GM18870 (cell line): Measurements from ENCODE around the gene EIF4G1.

Experiments used
- ATAC-seq: cut with Tn5 transposase; IDR thresholded peaks from one replicate; pipeline ENCODE4 v1.9.1; 2021; ENCODE audit warnings: moderate library complexity; ENCODE audit not compliant: unreplicated experiment

EIF4G1 gene

GRCh38 chr3:184350618-184351017 lies 36.2 kb downstream of the EIF4G1 start:
- no peak for ATAC-seq

DNA sequence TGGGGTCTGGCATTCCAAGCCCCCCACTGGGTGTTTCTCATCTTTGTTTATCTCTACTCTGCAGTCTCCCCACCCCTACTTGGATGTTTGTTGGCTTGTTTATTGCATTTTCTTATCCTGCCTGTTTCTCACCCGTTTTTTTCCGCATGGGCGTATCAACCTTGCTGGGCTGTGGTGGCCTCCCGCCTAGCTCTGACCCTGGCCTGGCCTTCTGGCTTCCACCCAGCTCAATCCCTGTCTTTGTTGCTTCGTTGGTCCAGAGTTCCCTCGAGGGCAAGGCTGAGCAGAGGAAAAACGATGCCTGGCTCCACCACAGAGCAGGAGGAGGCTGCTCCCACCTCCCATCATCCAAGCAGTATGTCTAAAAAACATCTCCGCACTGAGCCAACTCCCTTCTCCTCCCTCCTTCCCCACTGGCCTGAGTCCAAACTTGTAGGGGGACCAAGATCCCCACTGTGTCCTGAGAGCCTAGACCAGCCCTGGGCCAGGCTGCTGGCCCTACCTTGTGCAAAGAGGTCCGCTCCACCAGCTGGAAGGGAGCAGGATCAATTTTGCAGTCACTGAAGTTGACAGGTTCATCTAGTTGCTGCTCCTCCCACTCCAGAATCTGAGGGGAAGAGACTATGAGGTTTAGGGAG lies 37.2 kb downstream of the EIF4G1 start:
- no peak for ATAC-seq

DNA sequence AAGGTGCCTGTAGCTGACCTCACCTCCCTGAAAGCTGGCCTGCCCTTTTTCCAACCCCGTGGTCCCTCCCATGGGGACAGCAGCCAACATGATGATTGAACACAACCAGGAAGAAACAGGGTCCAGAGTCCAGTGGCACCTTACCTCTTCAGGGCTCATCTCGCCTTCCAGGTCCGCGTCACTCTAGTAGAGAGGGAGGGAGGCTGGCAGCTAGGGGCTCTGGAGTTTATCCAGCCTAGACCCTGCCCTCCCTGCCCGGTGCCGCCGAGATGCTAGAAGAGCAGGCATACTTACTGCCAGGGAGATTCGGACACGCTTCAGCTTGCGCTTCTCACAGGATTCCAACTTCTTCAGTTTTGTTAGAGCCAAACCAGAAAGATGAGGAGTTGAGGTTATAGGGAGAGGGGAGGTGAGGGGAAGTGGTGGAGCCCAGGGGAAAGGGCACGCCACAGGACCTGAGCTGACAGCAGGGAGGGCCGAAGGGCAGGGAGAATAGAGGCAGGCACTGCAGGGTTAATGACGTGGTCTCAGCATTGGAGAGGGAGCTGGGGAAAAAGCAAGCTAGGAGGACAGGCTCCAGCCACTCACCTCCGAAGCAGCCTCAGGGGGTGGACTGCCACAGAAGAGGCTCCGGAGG lies 37.9 kb downstream of the EIF4G1 start:
- no peak for ATAC-seq

DNA sequence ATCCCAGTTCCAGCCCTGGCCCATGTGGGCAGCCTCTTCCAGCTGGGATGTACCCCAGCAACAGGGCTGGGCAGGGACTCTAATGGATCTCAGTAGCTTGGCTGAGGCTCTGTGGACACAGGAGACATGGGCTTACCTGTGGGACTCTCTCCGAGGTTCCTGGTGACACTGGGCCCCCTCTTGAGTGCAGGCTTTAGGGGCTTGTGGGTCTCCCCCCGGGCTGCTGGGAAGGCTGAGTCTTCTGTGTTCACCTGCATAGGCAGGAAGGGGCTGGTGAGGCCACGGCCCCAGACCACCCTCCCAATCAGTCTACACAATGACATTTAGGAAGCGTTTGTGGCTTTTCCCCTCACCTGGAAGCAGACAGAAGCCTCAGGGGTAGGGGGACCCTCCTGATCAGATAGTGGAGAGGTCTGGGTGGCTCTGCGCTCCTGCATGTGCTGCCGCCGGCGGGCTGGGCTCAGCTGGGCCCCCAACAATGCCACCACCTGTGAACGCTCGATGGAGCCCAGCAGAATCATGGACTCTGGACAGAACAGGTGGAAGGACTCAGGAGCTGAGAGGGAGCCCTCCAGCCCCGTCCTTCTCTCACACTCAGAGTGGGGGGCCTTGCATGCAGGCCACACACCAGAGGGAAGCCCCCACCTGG lies 38.6 kb downstream of the EIF4G1 start:
- no peak for ATAC-seq

DNA sequence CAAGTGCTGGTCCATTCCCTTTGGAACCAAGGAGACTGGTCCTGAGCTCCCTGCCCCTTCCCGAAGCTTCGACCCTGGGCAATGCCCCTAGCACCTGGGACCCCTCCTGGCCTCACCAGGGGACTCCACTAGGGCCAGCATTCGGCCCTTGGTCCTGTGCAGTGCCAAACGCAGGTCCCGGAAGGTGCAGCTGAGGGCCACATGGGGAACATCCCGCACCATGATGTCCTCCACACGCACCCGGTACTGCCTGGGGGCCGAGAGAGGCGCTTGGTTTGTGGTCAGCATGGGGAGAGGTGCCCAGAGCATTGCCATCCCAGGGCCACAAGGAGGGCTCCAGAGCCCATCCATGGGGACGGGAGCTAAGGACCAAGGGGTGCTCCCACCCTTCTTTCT lies 39.1 kb downstream of the EIF4G1 start:
- no peak for ATAC-seq

DNA sequence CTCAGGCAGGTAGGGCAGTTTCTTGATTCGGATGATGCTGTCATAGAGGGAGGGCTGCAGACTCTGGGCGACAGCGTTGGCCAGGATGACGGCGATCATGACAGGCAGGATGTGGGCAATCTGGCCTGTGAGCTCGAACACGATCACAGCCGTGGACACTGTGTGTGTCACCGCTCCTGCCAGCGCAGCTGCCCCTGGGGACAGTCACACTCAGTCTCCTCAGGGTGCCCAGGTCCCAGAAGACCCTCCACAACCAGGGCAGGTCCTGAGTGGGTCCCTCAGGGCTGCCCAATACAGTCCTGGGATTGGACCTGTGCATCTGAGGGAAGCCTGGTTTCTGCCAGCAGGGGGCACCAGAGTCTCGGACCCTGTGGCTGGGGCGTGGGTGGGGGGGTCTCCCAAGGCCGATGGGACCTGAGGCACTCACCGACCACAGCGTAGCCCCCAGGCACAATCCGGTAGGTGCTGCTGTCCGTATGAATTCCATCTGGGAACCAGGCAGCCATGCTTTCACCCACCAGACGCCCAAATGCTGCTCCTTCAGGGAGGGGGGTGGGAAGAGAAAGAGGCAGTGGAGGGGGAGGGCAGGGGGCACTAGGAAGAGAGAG lies 39.8 kb downstream of the EIF4G1 start:
- ATAC-seq, result no peak

DNA sequence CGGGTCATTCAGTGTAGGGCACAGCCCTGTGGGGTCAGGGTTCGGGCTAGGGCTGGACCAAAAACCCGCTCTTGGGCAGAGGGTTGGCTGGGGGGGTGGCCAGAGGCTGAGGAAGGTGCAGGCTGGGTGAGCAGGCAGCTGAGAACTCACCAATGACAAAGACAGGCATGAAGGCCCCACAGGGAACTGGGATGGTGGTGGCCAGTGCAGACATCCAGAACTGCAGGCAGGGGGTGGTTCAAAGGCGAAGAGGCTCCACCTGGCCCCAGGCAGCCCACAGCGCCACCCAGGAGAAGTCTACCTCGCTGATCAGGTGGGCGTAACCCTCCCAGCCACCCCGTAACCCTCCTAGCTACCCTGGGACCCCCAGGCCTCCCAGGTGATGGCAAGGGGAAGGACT lies 40.3 kb downstream of the EIF4G1 start:
- ATAC-seq, result no peak

DNA sequence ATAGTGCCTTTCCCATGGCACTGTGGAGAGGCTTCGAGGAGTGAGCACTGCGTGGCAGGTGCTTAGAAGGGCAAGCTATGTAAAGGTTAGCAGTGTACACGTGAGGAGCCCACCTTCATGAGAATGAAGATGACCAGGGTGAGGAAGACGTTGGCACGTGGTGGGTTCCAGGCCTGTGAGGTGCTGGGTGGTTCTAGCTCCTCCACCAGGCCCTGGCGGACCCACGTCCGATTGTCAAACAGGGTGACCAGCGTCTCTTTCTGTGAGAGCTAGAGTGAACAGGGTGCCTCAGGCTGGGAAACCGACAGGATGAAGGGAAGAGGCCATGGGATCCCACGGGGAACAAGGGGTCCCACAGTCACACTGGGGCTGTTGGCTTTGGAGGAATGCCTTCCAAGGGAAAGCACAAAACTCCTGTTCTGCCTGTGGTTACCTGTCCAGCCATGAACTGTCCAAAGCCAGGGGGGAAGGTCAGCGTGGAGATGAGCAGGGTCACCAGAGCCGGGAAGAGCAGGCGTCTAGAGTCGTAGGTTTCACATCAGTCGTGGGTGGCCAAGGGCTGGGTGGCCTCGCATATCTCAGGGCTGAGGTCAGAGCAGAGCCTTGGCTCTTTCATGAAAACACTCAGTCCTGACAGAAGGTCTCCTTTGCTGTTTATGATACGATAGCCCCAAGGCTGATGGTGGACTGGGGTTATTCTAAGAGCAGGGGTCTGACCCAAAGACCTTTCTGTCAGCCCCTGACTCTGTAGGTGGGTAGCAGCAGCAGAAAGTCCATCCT lies 41.0 kb downstream of the EIF4G1 start:
- no peak for ATAC-seq

GRCh38 chr3:184357248-184358123 lies 43.1 kb downstream of the EIF4G1 start:
- ATAC-seq, result no peak

DNA sequence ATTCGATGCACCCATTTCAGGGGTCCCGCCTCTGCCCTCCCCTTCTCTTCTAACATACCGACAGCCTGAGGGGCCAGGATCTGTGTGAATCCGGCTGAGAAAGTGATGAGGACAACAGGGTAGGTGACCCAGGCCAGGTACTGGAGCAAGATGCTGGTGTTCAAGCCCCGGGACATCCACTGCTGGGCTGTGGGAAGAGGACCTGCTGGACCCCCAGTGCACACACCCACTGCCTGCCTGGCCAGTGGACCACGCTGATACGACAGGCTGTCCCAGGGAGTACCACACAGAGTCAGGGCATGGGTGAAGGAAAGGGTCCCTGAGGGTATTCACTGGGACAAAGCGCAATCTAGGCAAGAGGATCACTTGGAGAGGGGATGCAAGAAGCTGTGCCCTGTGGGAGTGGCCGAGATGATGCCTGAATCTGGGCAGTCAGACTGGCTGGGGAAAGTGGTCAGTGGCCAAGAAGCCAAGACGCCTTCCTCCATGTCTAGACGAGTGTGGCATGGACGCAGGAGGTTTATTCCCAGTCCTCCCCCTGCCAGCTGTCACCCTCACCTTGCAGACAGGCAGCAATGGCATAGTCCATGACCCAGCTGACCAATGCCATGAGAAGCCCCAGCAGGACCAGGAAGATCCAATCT lies 43.8 kb downstream of the EIF4G1 start:
- no peak for ATAC-seq

DNA sequence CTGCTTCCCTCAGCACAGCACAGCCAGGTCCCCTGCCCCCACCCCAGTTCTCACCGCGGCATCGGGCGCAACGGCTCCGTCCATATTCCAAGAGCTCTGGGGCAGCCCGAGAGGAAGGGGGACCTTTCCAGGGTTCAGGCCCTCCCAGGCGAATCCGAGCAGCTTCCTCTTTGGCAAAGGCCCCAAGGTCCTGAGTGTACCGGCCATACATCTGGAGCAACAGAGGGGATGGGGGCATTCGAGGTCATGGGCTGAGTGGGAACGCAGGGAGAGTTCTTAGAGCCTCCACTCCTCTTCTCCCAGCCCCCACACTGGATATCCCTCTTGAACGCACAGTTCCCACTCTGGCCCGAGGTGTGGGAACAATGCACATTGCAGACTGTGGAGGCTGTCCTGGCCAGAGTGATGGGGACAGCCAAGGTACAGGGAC lies 44.5 kb downstream of the EIF4G1 start:
- ATAC-seq, result no peak

GRCh38 chr3:184359610-184360009 lies 45.2 kb downstream of the EIF4G1 start:
- no peak for ATAC-seq

DNA sequence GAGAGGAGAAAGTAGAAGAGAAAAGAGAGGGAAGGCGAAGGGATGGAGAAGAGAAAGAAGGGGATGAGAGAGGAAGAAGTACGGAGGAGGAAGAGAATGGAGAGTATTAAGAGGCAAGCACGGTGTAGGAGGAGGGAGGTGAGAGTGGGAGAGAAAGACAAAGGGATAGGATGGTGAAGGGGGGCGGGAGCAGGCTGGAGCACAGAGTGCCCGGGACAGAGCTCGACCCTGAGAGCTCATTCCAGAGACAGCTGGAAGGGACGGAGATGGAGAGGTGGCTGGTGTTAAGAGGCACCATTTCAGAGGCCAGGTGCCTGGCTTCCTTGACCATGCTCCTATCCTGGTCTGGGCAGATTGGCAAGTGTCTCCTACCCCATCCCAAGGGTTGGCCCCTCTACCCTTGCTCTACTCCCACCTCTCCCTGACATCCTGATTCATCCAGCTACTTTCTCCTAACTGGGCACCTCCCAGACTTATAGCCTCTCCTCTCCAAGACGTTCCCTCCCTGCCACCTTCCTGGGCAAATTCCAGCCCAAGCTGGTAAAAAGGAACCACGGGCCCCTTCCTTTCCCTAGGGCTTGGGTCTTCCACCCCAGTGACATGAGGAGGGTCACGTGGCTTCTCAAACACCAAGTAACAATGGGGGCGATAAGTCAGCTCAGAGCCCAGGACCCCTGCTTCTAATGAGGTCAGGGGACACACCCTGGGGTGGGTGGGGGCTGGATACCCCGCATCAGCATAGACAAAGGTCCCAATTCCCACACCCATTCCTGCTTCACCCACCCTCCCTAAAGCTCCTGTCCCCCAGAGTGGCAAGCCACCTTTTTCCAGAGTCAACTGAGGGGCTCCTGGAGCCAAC lies 45.9 kb downstream of the EIF4G1 start:
- no peak for ATAC-seq

DNA sequence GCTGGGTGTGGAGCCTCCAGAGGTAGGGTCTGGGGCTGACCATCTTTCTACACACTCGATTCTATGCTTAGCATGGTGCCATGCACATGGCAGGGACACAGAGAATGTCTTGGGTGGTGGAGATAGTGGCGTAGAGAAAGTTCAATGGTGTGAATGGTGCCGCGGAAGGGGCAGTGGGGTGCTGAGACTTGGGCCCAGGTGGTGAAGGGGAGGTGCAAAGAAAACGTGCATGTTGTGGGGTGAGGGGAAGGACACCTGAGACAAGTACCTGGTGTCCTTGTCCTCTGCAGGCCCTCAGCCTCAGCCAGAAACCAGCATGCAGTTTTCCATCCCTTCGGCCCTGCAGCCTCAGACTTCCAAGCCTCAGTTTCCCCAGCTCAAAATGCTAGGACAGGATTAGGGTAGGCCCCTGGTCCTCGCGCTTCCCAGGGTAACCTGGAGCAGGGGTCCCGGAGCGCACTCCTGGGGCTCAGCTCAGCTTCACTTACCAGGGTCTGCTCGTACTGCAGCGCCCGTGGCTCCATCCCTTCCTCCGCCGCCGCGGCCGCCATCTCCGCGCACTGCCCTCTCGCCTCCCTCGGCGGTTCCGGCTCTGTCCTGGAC lies 46.6 kb downstream of the EIF4G1 start:
- ATAC-seq, result no peak

- ATAC-seq, result no peak
Measured at GRCh38 chr3:184361532-184361931, 47.1 kb downstream of the EIF4G1 start, which contains the start of the genes CLCN2 and POLR2H. TSS of gene CLCN2 (minus strand) at chr3:184361605. CDS start at chr3:184361479, 126 bp downstream. TSS of gene POLR2H (plus strand) at chr3:184361710. CDS start at chr3:184363493, 1,783 bp downstream.

GRCh38 chr3:184361932-184362667 lies 47.7 kb downstream of the EIF4G1 start:
- no peak for ATAC-seq
